Stomach (tissue), 9 donors: ENCODE data around the gene ABCD2. TPM values are rescaled to one million over a fixed set of nuclear protein-coding genes. Genes with fewer than 3 reads are reported as not detected.

ENCODE experiments used
- DNase-seq, 2 donors: peaks; one replicate each; pipeline versions ENCODE4 v3.0.0 to v3.0.0-alpha.2; 2013 to 2019
- H3K27ac ChIP-seq, 5 donors: fragments of 200-600 bp in 4 of 5; sonication (generic) in 4 of 5; one replicate each; pipeline ENCODE4 v1.5.1; 2013 to 2019; ENCODE audit warnings: mild to moderate bottlenecking in 1 of 5, moderate library complexity in 1 of 5
- H3K27me3 ChIP-seq, 3 donors: fragments of 200-600 bp; sonication (generic); one replicate each; pipeline ENCODE4 v1.5.1; 2017 to 2019; ENCODE audit warnings: mixed run types in 1 of 3
- H3K36me3 ChIP-seq, 4 donors: fragments of 200-600 bp; sonication (generic); 1 replicate in 3 of 4; 2 replicates in 1 of 4; pipeline ENCODE4 v1.5.1; 2016 to 2019
- H3K4me1 ChIP-seq, 4 donors: fragments of 200-600 bp; sonication (generic); one replicate each; pipeline ENCODE4 v1.5.1; 2016 to 2019
- H3K4me3 ChIP-seq, 4 donors: fragments of 200-600 bp; sonication (generic) in 3 of 4; one replicate each; pipeline ENCODE4 v1.5.1; 2016 to 2019; ENCODE audit warnings: mild to moderate bottlenecking in 1 of 4
- H3K9me3 ChIP-seq, 4 donors: fragments of 200-600 bp; sonication (generic); one replicate each; pipeline ENCODE4 v1.5.1; 2016 to 2019
- CTCF ChIP-seq, 7 experiments: fragments of 450-650 bp in 4 of 7; fragments of 200-600 bp in 3 of 7; sonication (generic) in 3 of 7; IDR thresholded peaks; one replicate each; pipeline ENCODE4 v1.5.1; 2016 to 2019; ENCODE audit warnings: antibody characterized with exemption in 7 of 7, control low read depth in 2 of 7, mild to moderate bottlenecking in 1 of 7
- EP300 ChIP-seq: sonication (generic); formaldehyde crosslinking; IDR thresholded peaks from one replicate; pipeline ENCODE4 v1.6.1; 2017; ENCODE audit warnings: antibody characterized with exemption
- POLR2A ChIP-seq, 4 donors: fragments of 450-650 bp; IDR thresholded peaks; one replicate each; pipeline ENCODE4 v1.6.1; 2016; ENCODE audit warnings: antibody characterized with exemption in 4 of 4, control low read depth in 2 of 4, mild to moderate bottlenecking in 1 of 4, moderate library complexity in 1 of 4
- POLR2AphosphoS5 ChIP-seq, 3 donors: sonication (generic); formaldehyde crosslinking; IDR thresholded peaks; one replicate each; pipeline ENCODE4 v1.6.1; 2016; ENCODE audit warnings: antibody characterized with exemption in 3 of 3
- WGBS, 5 donors: extraction: QIAGEN DNeasy Blood & Tissue Kit in 3 of 5; methylation state at CpG; one replicate each; pipeline versions ENCODE4 v1.1.5 to v1.1.7; 2013 to 2018; 5-methylcytosine and 5-hydroxymethylcytosine counted together
- intact Hi-C: fragments of 100-400 bp; cut with DNase I; formaldehyde crosslinking; loops from one replicate; pipeline ENCODE4 v1.15.1; 2023; ENCODE audit warnings: low total_unique reads
- polyA plus RNA-seq, 3 donors: library from polyadenylated mRNA; stranded (reverse); fragments of 200-250 nt; gene quantifications; one replicate each; pipeline ENCODE4 v1.2.3, GENCODE V29; 2013
- total RNA-seq, 5 donors: library from RNA; depleted of rRNA; stranded (reverse); fragments of >200 nt; gene quantifications; one replicate each; pipeline versions ENCODE4 v1.1.0 to v1.2.3, GENCODE V29; 2014 to 2016
- donor health status: healthy with polysubstance abuse.
- donor health status: Bipolar disorder and iron deficiency.
- donor health status: healthy.

The ABCD2 gene
- total and polyA plus RNA-seq, 8 donors = 0.06 to 4.9 (median 0.72) TPM; not detected in 2

GRCh38 chr12:39611818-39612217 lies 7.8 kb downstream of the ABCD2 start:
- intact Hi-C loops = no loop called here
- DNase-seq = no peak
- TF ChIP-seq POLR2A (IDR thresholded peaks at IDR 0.05) (no peak), EP300 (no peak), POLR2AphosphoS5 (IDR thresholded peaks at IDR 0.05) (no peak), CTCF (IDR thresholded peaks at IDR 0.05) (no peak)
- Histone ChIP-seq H3K4me3 (no peak overlapping the region), H3K27ac (no peak overlapping the region), H3K4me1 (no peaks in the 10 kb centered on the region), H3K9me3 (no peaks in the 10 kb centered on the region), H3K36me3 (no peaks in the 10 kb centered on the region), H3K27me3 (no peaks in the 10 kb centered on the region)
- 17 to 32% (median 28%) methylated on average over 2 of the region's 2 CpGs for WGBS, 5 donors

GRCh38 chr12:39610436-39611025 lies 9.1 kb downstream of the ABCD2 start:
- Histone ChIP-seq H3K4me1 (no peaks in the 10 kb centered on the region), H3K36me3 (no peaks in the 10 kb centered on the region), H3K27me3 (no peaks in the 10 kb centered on the region), H3K9me3 (no peaks in the 10 kb centered on the region), H3K4me3 (no peak overlapping the region), H3K27ac (no peak overlapping the region)
- no peak for DNase-seq
- 79 to 93% (median 85%) methylated on average over 1 of the region's 1 CpG for WGBS, 5 donors
- intact Hi-C loops = no loop called here
- TF ChIP-seq POLR2A (IDR thresholded peaks at IDR 0.05) (no peak), CTCF (IDR thresholded peaks at IDR 0.05) (no peak), POLR2AphosphoS5 (IDR thresholded peaks at IDR 0.05) (no peak), EP300 (no peak)

- no peak for TF ChIP-seq EP300
- TF ChIP-seq POLR2A (IDR thresholded peaks at IDR 0.05) = no peak
- no peak for TF ChIP-seq POLR2AphosphoS5 (IDR thresholded peaks at IDR 0.05)
- TF ChIP-seq CTCF (IDR thresholded peaks at IDR 0.05) = no peak
- H3K27me3 ChIP-seq = no peaks in the 10 kb centered on the region
- intact Hi-C loops = no loop called here
- H3K4me3 ChIP-seq = no peak overlapping the region
- H3K27ac ChIP-seq = no peak overlapping the region
- H3K9me3 ChIP-seq = no peaks in the 10 kb centered on the region
- H3K4me1 ChIP-seq = no peaks in the 10 kb centered on the region
- 91 to 95% (median 94%) methylated on average over 4 of the region's 4 CpGs for WGBS, 5 donors
- no peak for DNase-seq
- H3K36me3 ChIP-seq = no peaks in the 10 kb centered on the region
These were observed 12.7 kb downstream of the ABCD2 start for GRCh38 chr12:39606712-39607423.

- DNase-seq = no peak
- H3K36me3 ChIP-seq = no peaks in the 10 kb centered on the region
- WGBS, 5 donors = 45 to 62% (median 50%) methylated on average over 3 of the region's 3 CpGs
- no peaks in the 10 kb centered on the region for H3K4me1 ChIP-seq
- no peak overlapping the region for H3K27ac ChIP-seq
- no peak overlapping the region for H3K4me3 ChIP-seq
- intact Hi-C loops = no loop called here
- H3K27me3 ChIP-seq = no peaks in the 10 kb centered on the region
- H3K9me3 ChIP-seq = no peaks in the 10 kb centered on the region
- TF ChIP-seq POLR2A (IDR thresholded peaks at IDR 0.05) (no peak), EP300 (no peak), CTCF (IDR thresholded peaks at IDR 0.05) (no peak), POLR2AphosphoS5 (IDR thresholded peaks at IDR 0.05) (no peak)
These were observed 13.6 kb downstream of the ABCD2 start for GRCh38 chr12:39605996-39606395.
